Keratinocyte (primary cell): ENCODE data around the gene NUCKS1. TPM values are rescaled to one million over a fixed set of nuclear protein-coding genes. Genes with fewer than 3 reads are reported as not detected.

ENCODE experiments used
- DNase-seq: peaks from one replicate; pipeline ENCODE4 v3.0.0-alpha.2; 2011; ENCODE audit warnings: low read depth, missing footprints, low spot score
- FAIRE-seq: peaks from 2 replicates; lab custom pipeline; 2011; peaks lifted over from hg19 to GRCh38; lab: Jason Lieb, UNC
- H2AFZ ChIP-seq: 2 replicates; pipeline ENCODE4 v1.6.0; 2012; ENCODE audit warnings: low read length, control low read depth, inconsistent platforms; ENCODE audit not compliant: control insufficient read depth
- H3K27ac ChIP-seq: 2 replicates; pipeline ENCODE4 v1.5.1; 2011; ENCODE audit warnings: low read length; ENCODE audit not compliant: control insufficient read depth, insufficient read depth
- H3K27me3 ChIP-seq: 3 replicates; pipeline ENCODE4 v1.6.0; 2011; ENCODE audit warnings: low read length; ENCODE audit not compliant: control insufficient read depth, insufficient read depth; ENCODE audit errors: extremely low read depth
- H3K36me3 ChIP-seq, 2 experiments: 2 replicates in 1 of 2; 3 replicates in 1 of 2; pipeline ENCODE4 v1.5.1; 2011; ENCODE audit warnings: low read length in 2 of 2, mild to moderate bottlenecking in 1 of 2; ENCODE audit not compliant: control insufficient read depth in 2 of 2, insufficient read depth in 2 of 2; ENCODE audit errors: extremely low read depth in 1 of 2
- H3K4me1 ChIP-seq: 3 replicates; pipeline ENCODE4 v1.5.1; 2011; ENCODE audit warnings: low read length; ENCODE audit not compliant: control insufficient read depth, insufficient read depth; ENCODE audit errors: extremely low read depth
- H3K4me2 ChIP-seq: 3 replicates; pipeline ENCODE4 v1.6.0; 2011; ENCODE audit warnings: low read depth, low read length; ENCODE audit not compliant: control insufficient read depth, insufficient read depth; ENCODE audit errors: extremely low read depth
- H3K4me3 ChIP-seq, 3 experiments: fragments of 200-600 bp in 1 of 3; sonication (generic) in 1 of 3; 2 replicates in 2 of 3; 3 replicates in 1 of 3; pipeline ENCODE4 v1.5.1; 2011 to 2016; ENCODE audit warnings: low read length in 3 of 3, mild to moderate bottlenecking in 3 of 3, control low read depth in 2 of 3, inconsistent platforms in 1 of 3, low read depth in 1 of 3, mixed read lengths in 1 of 3, mixed run types in 1 of 3, moderate library complexity in 1 of 3; ENCODE audit not compliant: control insufficient read depth in 2 of 3, insufficient read depth in 2 of 3; ENCODE audit errors: extremely low read depth in 1 of 3
- H3K79me2 ChIP-seq: 2 replicates; pipeline ENCODE4 v1.6.0; 2012; ENCODE audit warnings: low read length; ENCODE audit not compliant: control insufficient read depth, insufficient read depth
- H3K9ac ChIP-seq: 3 replicates; pipeline ENCODE4 v1.6.0; 2011; ENCODE audit warnings: low read length; ENCODE audit not compliant: control insufficient read depth, insufficient read depth; ENCODE audit errors: extremely low read depth
- H3K9me1 ChIP-seq: 3 replicates; pipeline ENCODE4 v1.6.0; 2011; ENCODE audit warnings: low read length; ENCODE audit not compliant: control insufficient read depth, insufficient read depth; ENCODE audit errors: extremely low read depth
- H3K9me3 ChIP-seq: 2 replicates; pipeline ENCODE4 v1.5.1; 2012; ENCODE audit warnings: low read depth, low read length; ENCODE audit not compliant: control insufficient read depth
- H4K20me1 ChIP-seq: 3 replicates; pipeline ENCODE4 v1.6.0; 2011; ENCODE audit warnings: low read length; ENCODE audit not compliant: control insufficient read depth, insufficient read depth; ENCODE audit errors: extremely low read depth
- EZH2 ChIP-seq: IDR thresholded peaks from one replicate; pipeline ENCODE4 v1.6.1; 2012; ENCODE audit warnings: inconsistent platforms, mild to moderate bottlenecking, low read length, moderate library complexity
- dilution Hi-C: fragments of 300-500 bp; cut with MboI; formaldehyde crosslinking; loops from one replicate; pipeline ENCODE4 v1.7.0; 2020; ENCODE audit warnings: low sequenced_read_pairs; ENCODE audit not compliant: extremely low pct_ligation_motif_present
- polyA plus RNA-seq, 5 experiments: library from polyadenylated mRNA; depleted of rRNA in 3 of 5; stranded (reverse) in 3 of 5; stranded (forward) in 1 of 5; unstranded in 1 of 5; fragments of >200 nt; gene quantifications; 1 replicate in 1 of 5; 2 replicates in 3 of 5; 3 replicates in 1 of 5; pipeline versions ENCODE4 v1.2.1 to v1.2.3, GENCODE V29; 2011 to 2012; ENCODE audit warnings: missing spikeins in 2 of 5, low read depth in 1 of 5, low replicate concordance in 1 of 5
- TF ChIP-seq, protein P1 (sequence below), 3 experiments: IDR thresholded peaks in 1 of 3; conservative IDR thresholded peaks in 1 of 3; optimal IDR thresholded peaks in 1 of 3; 2 replicates in 2 of 3; 3 replicates in 1 of 3; pipeline versions ENCODE3 to v1.5.1; 2011; ENCODE audit warnings: low read length in 3 of 3, mild to moderate bottlenecking in 3 of 3, moderate library complexity in 2 of 3, control low read depth in 1 of 3, inconsistent platforms in 1 of 3; ENCODE audit not compliant: insufficient read depth in 2 of 3; ENCODE audit errors: extremely low read depth in 1 of 3

The NUCKS1 gene
- polyA plus RNA-seq, 1 donor (not counting 4 experiments of a cell fraction or from before 2014, with no cell fraction given): 71.6 TPM

DNA sequence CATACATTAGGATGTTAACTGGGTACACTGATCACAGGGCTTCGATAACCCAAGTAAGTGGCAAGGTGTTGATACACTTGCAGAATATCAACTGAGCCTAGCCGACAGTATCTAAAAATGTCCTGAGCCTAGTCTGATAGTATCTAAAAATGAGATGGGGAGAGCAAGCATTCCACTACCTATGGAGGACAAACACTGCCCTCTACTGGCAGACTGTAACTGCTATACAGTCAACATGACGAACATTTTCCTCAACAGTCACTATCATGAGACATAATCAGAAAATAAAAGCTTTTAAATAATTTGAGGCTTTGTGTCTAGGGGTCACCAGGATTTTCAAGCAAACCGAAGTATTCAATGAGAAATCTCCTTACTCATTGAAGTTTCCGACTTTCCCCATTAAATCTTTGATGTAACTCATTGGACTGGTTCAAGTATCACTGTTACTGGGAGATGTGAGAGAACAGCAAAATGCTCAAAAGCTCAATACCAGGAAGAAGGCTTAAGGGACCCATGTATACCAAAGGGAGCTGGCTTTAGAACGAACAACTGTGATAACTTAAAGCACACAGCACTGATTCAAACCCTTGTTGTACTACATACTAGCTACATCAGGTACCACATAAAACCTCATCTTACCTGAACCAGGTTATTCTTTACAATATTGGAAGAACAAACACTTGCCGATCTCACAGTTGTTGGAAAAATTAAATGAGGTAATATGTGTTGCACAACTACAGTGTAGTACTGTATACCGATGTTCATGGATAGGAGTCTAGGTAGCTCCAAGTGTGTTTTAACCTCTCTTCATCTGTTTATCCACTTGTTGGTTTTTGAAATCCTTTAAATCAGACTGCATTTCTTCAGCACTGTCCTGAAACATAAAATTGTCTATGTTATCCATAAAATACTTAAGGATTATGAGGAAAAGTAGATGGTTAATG, 38.6 kb downstream of the NUCKS1 start:
- H3K36me3 ChIP-seq: peaks cover 12 to 29% of the 10 kb centered on the region in 2 experiments
- FAIRE-seq (no peak), DNase-seq (peak; percentile 7)
- no peaks in the 10 kb centered on the region for H3K9me1 ChIP-seq
- dilution Hi-C loops: no loop called here
- H3K27ac ChIP-seq: no peak overlapping the region
- H3K4me1 ChIP-seq: no peaks in the 10 kb centered on the region
- no peaks in the 10 kb centered on the region for H3K79me2 ChIP-seq
- H3K9ac ChIP-seq: no peak overlapping the region
- no peak overlapping the region for H3K4me3 ChIP-seq
- H2AFZ ChIP-seq: no peak overlapping the region
- no peak for TF ChIP-seq EZH2
- TF ChIP-seq, protein P1, sequence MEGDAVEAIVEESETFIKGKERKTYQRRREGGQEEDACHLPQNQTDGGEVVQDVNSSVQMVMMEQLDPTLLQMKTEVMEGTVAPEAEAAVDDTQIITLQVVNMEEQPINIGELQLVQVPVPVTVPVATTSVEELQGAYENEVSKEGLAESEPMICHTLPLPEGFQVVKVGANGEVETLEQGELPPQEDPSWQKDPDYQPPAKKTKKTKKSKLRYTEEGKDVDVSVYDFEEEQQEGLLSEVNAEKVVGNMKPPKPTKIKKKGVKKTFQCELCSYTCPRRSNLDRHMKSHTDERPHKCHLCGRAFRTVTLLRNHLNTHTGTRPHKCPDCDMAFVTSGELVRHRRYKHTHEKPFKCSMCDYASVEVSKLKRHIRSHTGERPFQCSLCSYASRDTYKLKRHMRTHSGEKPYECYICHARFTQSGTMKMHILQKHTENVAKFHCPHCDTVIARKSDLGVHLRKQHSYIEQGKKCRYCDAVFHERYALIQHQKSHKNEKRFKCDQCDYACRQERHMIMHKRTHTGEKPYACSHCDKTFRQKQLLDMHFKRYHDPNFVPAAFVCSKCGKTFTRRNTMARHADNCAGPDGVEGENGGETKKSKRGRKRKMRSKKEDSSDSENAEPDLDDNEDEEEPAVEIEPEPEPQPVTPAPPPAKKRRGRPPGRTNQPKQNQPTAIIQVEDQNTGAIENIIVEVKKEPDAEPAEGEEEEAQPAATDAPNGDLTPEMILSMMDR (optimal IDR thresholded peaks at IDR 0.05 in 1 of 3, IDR thresholded peaks at IDR 0.05 in 1 of 3, conservative IDR thresholded peaks at IDR 0.05 in 1 of 3; ENCODE audit: extremely low read depth in 1 of 3, insufficient read depth in 2 of 3, low read length in 3 of 3): peak; percentile 78 to 87 (median 81)
- H4K20me1 ChIP-seq: no peaks in the 10 kb centered on the region
- no peak overlapping the region for H3K4me2 ChIP-seq
- no peaks in the 10 kb centered on the region for H3K27me3 ChIP-seq
- no peaks in the 10 kb centered on the region for H3K9me3 ChIP-seq

DNA sequence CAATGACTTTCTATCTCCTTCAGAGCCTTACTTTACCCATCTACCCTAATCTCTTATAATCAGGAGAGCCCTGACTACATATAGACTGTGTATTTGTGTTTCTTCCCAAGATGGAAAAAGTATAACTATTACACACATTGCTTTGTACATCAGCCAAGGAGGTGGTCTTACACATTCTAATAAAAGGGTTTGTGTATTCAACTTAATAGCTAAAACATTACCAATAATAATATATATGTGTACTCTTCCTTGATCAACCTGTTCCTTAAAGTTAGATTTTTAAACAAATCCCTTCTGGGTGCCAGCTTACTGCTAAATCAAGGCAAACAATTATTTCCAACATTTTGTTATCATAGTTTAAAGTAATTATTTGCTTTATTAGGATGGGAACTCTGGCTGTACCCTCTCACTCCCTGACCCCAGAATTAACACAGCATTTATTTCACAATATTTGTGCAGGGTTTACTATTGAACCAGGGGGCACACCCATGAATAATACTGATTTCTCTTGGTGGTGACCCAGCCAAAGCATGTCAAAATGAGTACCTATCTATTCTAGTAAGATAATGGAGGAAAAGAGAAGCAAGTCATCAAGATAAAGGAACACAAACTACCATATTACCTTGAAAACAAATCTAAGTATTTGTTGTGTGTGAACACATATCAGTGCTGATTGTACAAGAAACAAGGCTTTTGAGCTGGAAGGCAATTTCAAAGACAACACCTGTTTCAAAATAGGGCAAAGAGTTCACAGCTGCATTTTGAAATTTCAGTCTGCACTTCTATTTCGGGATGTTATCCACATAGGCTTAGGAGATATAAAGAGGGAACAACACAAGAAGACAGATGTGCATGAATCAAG, 39.5 kb downstream of the NUCKS1 start:
- H3K9me3 ChIP-seq: no peaks in the 10 kb centered on the region
- H3K27ac ChIP-seq: no peak overlapping the region
- peaks cover 9 to 24% of the 10 kb centered on the region in 2 experiments for H3K36me3 ChIP-seq
- H3K9me1 ChIP-seq: no peaks in the 10 kb centered on the region
- dilution Hi-C loops: no loop called here
- TF ChIP-seq, protein P1 (optimal IDR thresholded peaks at IDR 0.05 in 1 of 3, IDR thresholded peaks at IDR 0.05 in 1 of 3, conservative IDR thresholded peaks at IDR 0.05 in 1 of 3; ENCODE audit: extremely low read depth in 1 of 3, insufficient read depth in 2 of 3, low read length in 3 of 3): no peak
- TF ChIP-seq EZH2: no peak
- no peak for DNase-seq
- no peak overlapping the region for H3K4me3 ChIP-seq
- H2AFZ ChIP-seq: no peak overlapping the region
- H3K4me1 ChIP-seq: no peaks in the 10 kb centered on the region
- no peaks in the 10 kb centered on the region for H3K27me3 ChIP-seq
- no peaks in the 10 kb centered on the region for H3K79me2 ChIP-seq
- no peaks in the 10 kb centered on the region for H4K20me1 ChIP-seq
- no peak overlapping the region for H3K4me2 ChIP-seq
- FAIRE-seq: no peak
- no peak overlapping the region for H3K9ac ChIP-seq
